ENCODE measurements around the gene KLK11. TPM values are rescaled to one million over a fixed set of nuclear protein-coding genes. Genes with fewer than 3 reads are reported as not detected.

The KLK11 gene
- total RNA-seq, 1 donor from 2014 or later, result not detected

DNA sequence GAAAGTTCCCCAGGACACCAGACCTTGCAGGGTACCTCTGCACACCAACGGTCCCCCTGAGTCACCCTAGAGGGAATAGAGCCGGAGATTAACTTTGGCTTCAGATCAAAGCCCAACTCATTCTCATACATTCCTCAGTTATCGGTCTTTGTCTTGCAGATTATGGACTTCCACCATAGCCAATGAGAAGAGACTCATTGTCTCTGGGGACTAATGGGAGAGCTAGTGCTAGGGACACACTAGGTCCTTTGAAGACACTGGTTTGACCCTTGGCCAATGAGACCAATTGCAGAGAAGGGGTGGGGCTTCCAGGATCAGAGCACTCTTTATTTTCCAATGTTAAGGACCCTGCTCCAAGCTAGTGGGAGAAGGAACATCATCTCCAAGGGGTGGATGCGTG lies 48.8 kb downstream of the KLK11 start:
- Mint-ChIP-seq H3K4me1 (peaks cover 30% of the 10 kb centered on the region), H3K27ac (peak overlapping the region; percentile 21), H3K27me3 (ENCODE audit: insufficient read depth, low read depth) (peaks cover 17% of the 10 kb centered on the region), H3K9me3 (peaks cover 2% of the 10 kb centered on the region), H3K4me3 (no peak overlapping the region), H3K36me3 (no peaks in the 10 kb centered on the region)
- H3K4me3 ChIP-seq, result no peak overlapping the region
- H3K36me3 ChIP-seq, result no peaks in the 10 kb centered on the region
- no peak overlapping the region for H2AFZ ChIP-seq (replicated peaks)
- no peak overlapping the region for H3K4me2 ChIP-seq
- peaks cover 6% of the 10 kb centered on the region for H3K27me3 ChIP-seq
- peaks cover 7% of the 10 kb centered on the region for H3F3A ChIP-seq (ENCODE audit: low read depth)
- no peaks in the 10 kb centered on the region for H3K9me3 ChIP-seq (ENCODE audit: low read depth)
- H3K9ac ChIP-seq, result no peak overlapping the region
- no peak for DNase-seq (ENCODE audit: low spot score)
- H3K4me1 ChIP-seq, result peaks cover 3% of the 10 kb centered on the region
- TF ChIP-seq EZH2 (IDR thresholded peaks at IDR 0.05) (no peak), EZH2phosphoT487 (IDR thresholded peaks at IDR 0.05) (no peak)
- TF ChIP-seq, protein P1, sequence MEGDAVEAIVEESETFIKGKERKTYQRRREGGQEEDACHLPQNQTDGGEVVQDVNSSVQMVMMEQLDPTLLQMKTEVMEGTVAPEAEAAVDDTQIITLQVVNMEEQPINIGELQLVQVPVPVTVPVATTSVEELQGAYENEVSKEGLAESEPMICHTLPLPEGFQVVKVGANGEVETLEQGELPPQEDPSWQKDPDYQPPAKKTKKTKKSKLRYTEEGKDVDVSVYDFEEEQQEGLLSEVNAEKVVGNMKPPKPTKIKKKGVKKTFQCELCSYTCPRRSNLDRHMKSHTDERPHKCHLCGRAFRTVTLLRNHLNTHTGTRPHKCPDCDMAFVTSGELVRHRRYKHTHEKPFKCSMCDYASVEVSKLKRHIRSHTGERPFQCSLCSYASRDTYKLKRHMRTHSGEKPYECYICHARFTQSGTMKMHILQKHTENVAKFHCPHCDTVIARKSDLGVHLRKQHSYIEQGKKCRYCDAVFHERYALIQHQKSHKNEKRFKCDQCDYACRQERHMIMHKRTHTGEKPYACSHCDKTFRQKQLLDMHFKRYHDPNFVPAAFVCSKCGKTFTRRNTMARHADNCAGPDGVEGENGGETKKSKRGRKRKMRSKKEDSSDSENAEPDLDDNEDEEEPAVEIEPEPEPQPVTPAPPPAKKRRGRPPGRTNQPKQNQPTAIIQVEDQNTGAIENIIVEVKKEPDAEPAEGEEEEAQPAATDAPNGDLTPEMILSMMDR (IDR thresholded peaks at IDR 0.05), result no peak
- H4K20me1 ChIP-seq (ENCODE audit: low read depth), result no peaks in the 10 kb centered on the region
- H3K79me2 ChIP-seq (ENCODE audit: low read depth), result no peaks in the 10 kb centered on the region
- H3K27ac ChIP-seq, result no peak overlapping the region

DNA sequence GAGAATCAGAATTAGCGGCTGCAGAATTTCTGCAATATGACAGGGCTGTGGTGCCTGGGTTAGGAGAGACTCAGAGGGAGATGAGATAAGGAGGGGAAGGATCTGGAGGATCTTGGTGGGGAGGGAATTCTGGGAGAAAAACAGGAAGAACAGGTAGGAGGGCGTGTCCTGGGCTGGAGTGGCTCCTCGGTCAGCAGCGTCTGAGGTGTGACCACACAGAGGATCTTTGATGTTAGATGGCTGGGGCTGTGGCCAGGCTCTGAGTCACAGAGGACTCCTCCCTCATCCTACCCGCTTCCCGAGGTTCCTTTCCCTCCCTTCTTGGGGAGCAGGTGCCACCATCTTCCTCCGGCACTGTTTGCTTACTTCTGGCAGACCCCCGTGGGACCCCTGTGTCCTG lies 50.6 kb downstream of the KLK11 start:
- H3K4me1 ChIP-seq, result peaks cover 3% of the 10 kb centered on the region
- H3F3A ChIP-seq (ENCODE audit: low read depth), result peaks cover 7% of the 10 kb centered on the region
- H2AFZ ChIP-seq (replicated peaks), result no peak overlapping the region
- peaks cover under 1% of the 10 kb centered on the region for H3K27me3 ChIP-seq
- H3K36me3 ChIP-seq, result no peaks in the 10 kb centered on the region
- Mint-ChIP-seq H3K36me3 (no peaks in the 10 kb centered on the region), H3K4me3 (no peak overlapping the region), H3K27ac (no peak overlapping the region), H3K27me3 (ENCODE audit: insufficient read depth, low read depth) (peaks cover 16% of the 10 kb centered on the region), H3K9me3 (peaks cover 2% of the 10 kb centered on the region), H3K4me1 (peaks cover 30% of the 10 kb centered on the region)
- DNase-seq (ENCODE audit: low spot score), result no peak
- no peaks in the 10 kb centered on the region for H3K79me2 ChIP-seq (ENCODE audit: low read depth)
- no peaks in the 10 kb centered on the region for H3K9me3 ChIP-seq (ENCODE audit: low read depth)
- no peak overlapping the region for H3K27ac ChIP-seq
- no peak overlapping the region for H3K9ac ChIP-seq
- no peak for TF ChIP-seq EZH2phosphoT487 (IDR thresholded peaks at IDR 0.05)
- TF ChIP-seq, protein P1 (IDR thresholded peaks at IDR 0.05), result no peak
- no peak for TF ChIP-seq EZH2 (IDR thresholded peaks at IDR 0.05)
- H4K20me1 ChIP-seq (ENCODE audit: low read depth), result no peaks in the 10 kb centered on the region
- no peak overlapping the region for H3K4me3 ChIP-seq
- H3K4me2 ChIP-seq, result no peak overlapping the region

DNA sequence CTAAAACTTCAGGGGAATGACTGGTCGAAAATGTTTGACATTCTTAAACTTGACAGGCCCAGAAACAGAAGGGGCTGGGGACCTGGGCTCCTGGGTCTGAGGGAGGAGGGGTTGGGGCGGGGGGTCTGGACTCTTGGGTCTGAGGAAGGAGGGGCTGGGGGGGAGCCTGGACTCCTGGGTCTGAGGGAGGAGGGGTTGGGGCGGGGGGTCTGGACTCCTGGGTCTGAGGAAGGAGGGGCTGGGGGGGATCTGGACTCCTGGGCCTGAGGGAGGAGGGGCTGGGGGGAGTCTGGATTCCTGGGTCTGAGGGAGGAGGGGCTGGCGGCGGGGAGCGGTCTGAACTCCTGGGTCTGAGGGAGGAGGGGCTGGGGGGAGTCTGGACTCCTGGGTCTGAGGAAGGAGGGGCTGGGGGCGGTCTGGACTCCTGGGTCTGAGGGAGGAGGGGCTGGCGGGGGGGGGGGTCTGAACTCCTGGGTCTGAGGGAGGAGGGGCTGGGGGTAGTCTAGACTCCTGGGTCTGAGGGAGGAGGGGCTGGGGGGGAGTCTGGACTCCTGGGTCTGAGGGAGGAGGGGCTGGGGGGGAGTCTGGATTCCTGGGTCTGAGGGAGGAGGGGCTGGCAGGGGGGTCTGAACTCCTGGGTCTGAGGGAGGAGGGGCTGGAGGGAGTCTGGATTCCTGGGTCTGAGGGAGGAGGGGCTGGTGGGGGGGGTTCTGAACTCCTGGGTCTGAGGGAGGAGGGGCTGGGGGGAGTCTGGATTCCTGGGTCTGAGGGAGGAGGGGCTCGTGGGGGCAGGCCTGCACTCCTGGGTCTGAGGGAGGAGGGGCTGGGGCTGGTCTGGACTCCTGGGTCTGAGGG lies 51.5 kb downstream of the KLK11 start:
- Histone ChIP-seq H4K20me1 (ENCODE audit: low read depth) (no peaks in the 10 kb centered on the region), H3K36me3 (no peaks in the 10 kb centered on the region), H2AFZ (replicated peaks) (no peak overlapping the region), H3K79me2 (ENCODE audit: low read depth) (no peaks in the 10 kb centered on the region), H3K9ac (no peak overlapping the region), H3F3A (ENCODE audit: low read depth) (peaks cover 7% of the 10 kb centered on the region), H3K4me3 (no peak overlapping the region), H3K9me3 (ENCODE audit: low read depth) (no peaks in the 10 kb centered on the region), H3K4me1 (peaks cover 3% of the 10 kb centered on the region), H3K4me2 (no peak overlapping the region), H3K27ac (no peak overlapping the region), H3K27me3 (no peaks in the 10 kb centered on the region)
- Mint-ChIP-seq H3K27me3 (ENCODE audit: insufficient read depth, low read depth) (peaks cover 16% of the 10 kb centered on the region), H3K36me3 (no peaks in the 10 kb centered on the region), H3K4me1 (peaks cover 30% of the 10 kb centered on the region), H3K9me3 (peaks cover 2% of the 10 kb centered on the region), H3K27ac (peak overlapping the region; percentile 43), H3K4me3 (no peak overlapping the region)
- DNase-seq (ENCODE audit: low spot score), result peak; percentile 34
- TF ChIP-seq EZH2phosphoT487 (IDR thresholded peaks at IDR 0.05) (no peak), EZH2 (IDR thresholded peaks at IDR 0.05) (no peak)
- TF ChIP-seq, protein P1 (IDR thresholded peaks at IDR 0.05), result no peak
